GM19372 (cell line): Measurements from ENCODE around the gene MIGA2.

ENCODE experiments used
- ATAC-seq: cut with Tn5 transposase; IDR thresholded peaks from one replicate; pipeline ENCODE4 v1.9.1; 2021; ENCODE audit warnings: mild to moderate bottlenecking, low read depth, moderate library complexity; ENCODE audit not compliant: unreplicated experiment

Gene MIGA2

DNA sequence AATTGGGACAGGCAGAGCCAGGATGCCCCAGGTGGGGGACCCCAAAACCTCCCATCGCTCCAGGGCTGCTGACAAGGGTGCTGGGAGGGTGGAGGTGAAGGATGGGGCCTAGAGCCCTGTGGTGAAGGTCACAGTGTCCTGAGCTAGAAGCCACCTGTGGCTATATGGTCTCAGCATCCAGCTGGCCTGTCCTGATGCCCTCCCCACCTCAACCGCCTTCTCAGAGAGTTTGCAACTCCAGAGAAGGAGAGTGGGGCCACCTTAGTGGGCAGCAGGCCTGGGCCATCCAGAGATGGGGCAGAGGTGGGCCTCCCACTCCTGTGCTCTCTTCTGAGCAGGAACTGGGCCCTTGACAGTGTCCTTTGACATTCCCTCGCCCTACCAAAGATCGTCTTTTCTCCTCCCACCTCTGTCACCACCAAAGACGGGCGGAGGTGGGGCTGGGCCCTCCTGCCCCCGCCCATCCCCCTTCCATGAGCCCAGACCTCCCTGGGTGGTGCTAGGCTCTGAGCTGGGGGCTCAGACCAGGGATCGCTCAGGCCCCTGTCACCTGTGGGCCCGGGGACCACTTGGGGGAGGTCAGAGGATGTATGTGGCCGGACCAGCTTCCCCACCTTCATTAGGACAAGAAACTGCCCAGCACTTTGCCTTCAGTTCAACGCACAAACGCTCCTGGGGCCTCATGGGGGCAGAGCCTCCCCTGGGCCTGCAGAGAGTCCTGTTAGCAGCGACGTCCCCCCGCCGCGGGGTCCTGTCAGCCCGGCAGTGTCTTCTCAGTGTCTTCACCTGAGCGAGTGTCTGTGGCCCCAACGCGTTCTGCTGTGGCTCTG, 34.5 kb downstream of the MIGA2 start:
- no peak for ATAC-seq

DNA sequence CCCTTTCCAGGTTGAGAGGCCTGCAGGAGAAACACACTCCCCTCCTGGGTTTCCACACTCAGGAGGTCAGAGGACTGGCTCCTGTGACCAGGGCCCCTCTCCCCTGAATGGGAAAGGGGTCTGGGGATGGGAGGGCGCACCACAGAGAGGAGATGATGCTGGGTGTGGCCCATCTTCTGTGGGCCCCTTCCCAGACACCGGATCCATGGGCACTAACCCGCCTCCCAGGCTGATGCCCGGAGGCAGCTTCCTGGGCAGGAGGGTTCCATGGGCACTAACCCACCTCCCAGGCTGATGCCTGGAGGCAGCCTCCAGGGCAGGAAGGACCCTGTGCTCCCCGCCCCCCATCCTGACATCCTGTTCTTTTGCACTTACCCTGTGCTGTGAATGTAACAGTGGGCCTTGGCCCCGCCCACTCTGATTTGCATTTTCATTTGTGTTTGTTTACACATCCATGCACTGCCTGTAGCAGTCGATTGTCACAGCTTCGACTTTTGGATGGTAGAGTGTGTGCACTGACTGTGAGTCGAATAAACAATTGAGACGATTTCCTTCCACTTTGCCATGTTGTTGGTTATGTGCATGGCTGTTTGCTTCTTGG, 35.2 kb downstream of the MIGA2 start:
- ATAC-seq, result no peak

- no peak for ATAC-seq
These were observed 35.7 kb downstream of the MIGA2 start for GRCh38 chr9:129072171-129072570.

GRCh38 chr9:129073404-129073803, 37.0 kb downstream of the MIGA2 start:
- no peak for ATAC-seq

- ATAC-seq, result no peak
These were observed 37.7 kb downstream of the MIGA2 start for GRCh38 chr9:129074106-129074505.

DNA sequence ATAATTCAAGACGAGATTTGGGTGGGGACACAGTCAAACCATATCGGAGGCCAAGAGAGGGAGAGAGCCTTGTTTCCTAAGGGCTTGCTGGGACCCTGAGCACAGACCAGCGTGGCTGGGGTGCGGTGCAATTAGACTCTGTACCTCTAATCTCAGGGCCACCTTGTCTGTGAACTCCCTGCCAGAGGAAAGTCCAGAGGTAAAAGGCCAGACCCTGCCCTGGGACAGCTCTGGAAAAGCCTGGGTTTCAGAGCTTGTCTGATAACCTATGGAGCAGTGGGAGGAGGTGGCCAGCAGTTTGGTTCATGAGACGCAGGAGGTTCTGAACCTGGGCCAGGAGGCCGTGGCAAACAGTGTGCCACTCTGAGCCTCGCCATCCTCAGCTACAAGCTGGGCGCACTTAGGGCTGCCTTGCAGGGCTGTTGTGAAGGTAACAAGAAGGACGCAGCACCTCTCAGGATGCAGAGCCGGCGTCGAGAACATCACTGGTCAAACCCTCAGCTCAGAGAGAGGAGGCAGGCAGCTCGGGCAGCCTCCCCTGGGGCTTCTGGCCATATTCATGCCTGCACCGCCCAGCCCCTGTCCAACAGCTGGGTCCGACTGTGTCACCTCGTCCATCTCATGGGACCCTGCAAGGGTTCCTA, 39.7 kb downstream of the MIGA2 start:
- ATAC-seq, result no peak

- ATAC-seq, result no peak
These were observed 40.2 kb downstream of the MIGA2 start for GRCh38 chr9:129076640-129077037.

- no peak for ATAC-seq
These were observed 40.8 kb downstream of the MIGA2 start for GRCh38 chr9:129077236-129077635.

GRCh38 chr9:129078691-129079503, 42.5 kb downstream of the MIGA2 start:
- no peak for ATAC-seq

DNA sequence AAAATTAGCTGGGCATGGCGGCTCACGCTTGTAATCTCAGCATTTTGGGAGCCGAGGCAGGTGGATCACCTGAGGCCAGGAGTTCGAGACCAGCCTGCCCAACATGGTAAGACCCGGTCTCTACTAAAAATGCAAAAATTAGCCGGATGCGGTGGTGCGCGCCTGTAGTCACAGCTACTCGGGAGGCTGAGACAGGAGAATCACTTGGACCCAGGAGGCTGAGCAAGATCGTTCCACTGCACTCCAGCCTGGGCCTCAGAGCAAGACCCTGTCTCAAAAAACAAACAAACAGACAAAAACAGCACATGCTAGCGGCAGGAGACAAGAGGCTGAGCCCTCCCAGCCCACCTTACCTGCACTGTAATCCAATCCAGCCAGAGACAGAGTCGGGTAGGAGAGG, 43.4 kb downstream of the MIGA2 start:
- no peak for ATAC-seq

- no peak for ATAC-seq
These were observed 43.8 kb downstream of the MIGA2 start for GRCh38 chr9:129080298-129080600.

DNA sequence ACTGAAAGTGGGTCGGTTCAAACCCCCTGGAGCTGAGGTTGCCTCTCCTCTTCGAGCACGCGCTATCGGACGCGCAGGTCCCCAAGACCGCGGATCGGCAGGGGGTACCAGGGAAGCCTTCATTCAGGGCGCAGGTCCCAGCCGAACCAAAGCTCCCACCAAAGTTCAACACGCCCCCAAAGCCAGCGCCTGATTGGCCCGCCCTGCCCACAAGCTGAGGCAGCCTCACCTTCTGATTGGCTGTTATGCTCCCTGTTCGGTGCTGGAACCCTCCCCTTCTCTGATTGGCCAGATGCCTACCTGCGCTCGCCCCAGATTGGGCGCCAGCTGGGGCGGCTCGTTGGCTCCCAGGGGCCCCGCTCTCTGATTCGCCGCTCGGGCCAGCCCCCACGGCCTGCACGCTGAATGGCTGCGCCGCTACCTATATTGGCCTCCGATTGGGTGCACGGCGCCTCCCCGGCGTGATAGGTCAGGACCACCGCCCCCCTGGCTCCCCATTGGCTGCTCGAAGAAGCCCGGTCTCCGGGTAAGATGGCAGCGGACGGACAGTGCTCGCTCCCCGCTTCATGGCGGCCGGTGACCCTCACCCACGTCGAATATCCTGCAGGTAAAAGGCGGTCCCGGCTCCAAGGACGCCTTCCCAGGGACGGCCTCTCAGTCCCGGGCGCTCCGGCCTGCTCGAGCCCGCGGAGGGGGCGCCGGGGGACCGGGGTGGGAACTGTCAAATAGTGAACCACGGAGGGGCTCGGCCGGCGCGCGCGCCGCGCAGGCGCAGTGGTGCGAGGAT, 44.4 kb downstream of the MIGA2 start, which contains the start of gene DOLPP1:
Gene DOLPP1, plus strand, starts transcription at position 511 of the 787 bp plus-strand sequence. Its CDS starts 21 bp downstream, at position 532.
- ATAC-seq, result peak; percentile 94

GRCh38 chr9:129081388-129081904, 45.0 kb downstream of the MIGA2 start:
- ATAC-seq, result no peak

DNA sequence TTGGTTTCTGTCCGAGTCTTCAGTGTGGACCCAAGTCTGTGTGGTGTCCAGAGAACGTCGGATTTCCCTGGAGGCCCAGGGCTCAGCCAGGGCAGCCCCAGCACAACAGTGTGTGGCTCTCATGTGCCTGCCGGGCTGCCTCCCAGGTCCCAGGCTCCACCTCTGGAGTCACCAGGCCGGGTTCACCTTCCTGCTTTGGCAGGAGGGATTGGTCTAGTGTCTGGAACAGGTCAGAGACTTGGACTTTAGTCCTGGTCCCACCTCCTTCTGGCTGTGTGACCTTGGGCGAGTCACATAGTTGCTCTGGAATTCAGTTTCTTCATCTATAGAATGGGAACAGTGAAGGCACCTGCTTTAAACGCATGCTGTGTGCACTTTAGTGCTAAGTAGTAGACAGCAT, 47.7 kb downstream of the MIGA2 start:
- ATAC-seq, result no peak

DNA sequence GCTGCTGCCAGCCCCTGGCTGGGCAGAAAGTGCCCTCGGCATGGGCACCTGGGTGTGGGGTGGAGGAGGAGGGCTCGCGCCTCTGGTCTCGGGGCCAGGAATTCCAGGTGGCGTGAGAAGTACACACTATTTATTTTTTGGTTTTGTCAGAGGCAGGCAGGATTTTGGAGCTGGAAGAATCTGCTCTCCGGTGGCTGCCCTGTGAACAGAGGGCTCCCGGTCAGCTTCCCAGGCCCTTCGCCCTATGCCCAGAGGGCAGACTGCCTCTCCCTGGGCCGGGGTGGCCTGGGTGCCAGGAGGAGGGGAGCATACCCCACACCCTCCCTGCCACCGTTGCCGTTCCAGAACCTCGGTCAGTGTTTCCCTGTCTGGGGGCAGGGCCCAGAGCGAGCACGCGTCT, 52.8 kb downstream of the MIGA2 start:
- ATAC-seq, result no peak

DNA sequence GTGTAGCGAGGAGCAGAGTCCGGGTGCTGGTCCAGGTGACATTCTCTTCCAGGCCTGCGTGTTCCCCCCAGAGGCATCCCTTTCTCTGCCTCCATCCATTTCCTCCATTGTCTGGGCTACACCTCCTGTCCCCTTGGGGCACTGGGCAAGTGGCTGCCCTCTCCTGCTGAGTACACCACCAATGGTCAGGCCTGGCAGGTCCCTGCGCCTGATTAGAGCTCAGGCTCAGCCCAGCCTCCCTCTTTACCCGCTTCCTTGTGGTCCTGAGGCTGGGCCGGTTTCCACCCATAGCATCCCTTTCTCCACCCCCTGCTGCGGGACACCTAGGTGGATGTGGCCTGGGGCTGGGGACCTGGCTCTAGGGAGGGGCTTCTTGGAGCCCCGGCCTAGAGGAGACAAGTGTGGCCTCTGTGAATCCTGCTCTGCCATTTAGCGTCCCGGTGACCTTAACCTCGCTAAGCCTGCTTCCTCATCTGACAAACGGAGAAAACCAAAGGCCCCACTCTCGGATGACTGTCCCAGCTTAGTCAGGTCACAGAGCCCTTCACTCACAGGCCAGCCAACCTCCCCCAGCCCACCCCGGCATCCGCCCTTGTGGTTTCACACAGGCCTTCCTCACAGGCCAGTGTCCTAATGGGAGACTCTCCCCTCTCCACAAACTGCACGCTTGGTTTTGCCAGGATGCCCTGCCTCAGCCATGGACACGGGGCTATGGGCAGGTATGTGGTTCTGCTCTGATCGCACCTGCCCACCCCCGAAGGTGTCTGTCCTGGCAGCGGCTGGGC, 57.4 kb downstream of the MIGA2 start:
- no peak for ATAC-seq

DNA sequence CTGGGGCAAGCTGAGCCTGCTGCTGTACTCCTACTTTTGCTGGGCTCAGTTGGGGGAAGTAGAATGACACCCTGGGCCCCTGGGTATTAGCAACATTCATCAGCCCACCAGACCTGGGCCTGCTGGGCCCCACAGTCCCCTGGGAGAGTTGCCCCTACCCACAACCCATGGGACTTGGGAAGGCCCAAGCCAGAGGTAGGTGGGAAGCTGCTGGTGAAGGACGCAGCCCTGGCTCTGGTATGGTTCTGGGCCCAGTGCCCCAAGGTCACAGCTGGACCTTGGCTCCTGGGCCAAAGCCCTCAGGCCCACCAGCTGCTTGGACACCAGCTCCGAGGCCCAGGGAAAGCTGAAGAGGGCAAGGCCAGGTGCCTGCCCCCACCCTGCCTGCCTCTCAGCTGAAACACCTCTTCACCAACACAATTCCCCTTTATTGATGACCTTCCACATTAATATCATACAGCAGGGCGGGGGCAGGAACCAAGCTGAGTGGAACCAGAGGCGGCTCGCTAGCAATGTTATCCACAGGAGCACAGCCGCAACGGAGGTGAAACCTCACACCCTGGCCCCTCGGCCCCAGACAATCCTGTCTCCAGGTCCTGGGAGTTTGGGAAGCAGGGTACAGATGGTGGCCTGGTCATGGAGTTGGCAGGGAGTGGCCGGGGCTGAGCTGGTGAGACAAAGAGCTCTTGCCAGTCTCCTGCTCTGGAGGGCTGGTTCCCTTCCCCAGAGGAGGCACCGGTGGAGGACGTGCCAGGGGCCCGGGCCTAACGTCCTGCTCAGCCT, 58.2 kb downstream of the MIGA2 start:
- ATAC-seq, result no peak

DNA sequence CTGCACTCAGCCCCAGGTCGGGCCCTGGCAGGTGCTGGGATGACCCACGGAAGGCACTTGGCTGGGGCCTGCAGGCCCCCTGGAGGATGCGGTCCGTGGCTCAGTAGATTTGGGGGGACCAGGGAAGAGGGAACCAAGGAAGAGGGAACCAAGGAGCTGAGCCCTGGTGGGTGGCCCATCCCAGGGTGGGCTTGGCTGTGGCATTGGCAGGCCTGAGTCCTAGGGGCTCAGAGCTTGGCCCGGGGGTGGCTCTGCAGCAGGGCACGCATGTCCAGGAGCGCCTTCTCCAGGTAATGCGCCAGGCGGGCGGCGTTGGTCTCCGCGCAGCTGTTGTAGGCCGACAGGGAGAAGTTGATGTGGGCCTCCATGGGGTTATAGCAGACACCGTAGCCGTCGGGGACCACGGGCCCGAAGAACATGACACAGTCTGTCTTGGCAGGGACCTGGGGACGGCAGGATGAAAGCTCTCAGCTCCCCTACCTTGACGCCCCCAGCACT, 58.8 kb downstream of the MIGA2 start:
- no peak for ATAC-seq
